GM19463 (cell line): ENCODE data around the gene POFUT2.

Source experiments
- ATAC-seq: cut with Tn5 transposase; IDR thresholded peaks from one replicate; pipeline ENCODE4 v1.9.1; 2021; ENCODE audit warnings: mild to moderate bottlenecking, moderate library complexity; ENCODE audit not compliant: unreplicated experiment

POFUT2 gene

DNA sequence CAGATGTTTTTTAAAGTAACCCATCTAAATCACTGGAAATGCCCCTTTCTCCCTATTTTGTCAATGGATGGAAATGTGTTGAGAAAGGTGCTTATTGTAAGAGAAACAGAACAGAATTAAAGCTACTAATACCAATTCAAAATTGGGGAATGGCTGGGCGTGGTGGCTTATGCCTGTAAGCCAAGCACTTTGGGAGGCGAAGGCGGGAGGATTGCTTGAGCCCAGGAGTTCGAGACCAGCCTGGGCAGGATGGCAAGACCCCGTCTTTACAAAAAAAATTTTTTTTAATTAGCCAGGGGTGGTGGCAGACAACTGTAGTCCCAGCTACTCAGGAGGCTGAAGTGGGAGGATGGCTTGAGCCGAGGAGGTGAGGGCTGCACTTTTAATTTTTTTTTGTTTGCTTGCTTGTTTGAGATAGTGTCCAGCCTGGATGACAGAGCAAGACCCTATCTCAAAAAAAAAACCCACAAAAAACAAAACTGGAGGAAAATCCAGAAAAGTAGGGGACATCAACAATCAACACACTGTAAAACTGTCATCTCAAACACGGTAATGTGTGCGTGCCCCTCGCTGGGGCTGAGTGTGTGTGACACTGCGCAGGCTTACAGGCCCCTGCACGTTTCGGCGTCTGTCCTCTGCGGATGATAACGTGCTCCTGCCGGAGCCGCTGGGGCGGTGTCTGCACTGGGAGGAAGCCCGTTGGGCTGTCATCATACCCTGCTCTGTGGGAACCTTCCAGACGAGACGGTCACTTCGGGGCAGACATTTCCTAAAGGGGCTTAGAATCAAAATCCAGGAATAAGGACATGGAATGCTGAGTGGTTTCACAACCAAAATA, 11.6 kb upstream of the POFUT2 start:
- no peak for ATAC-seq

DNA sequence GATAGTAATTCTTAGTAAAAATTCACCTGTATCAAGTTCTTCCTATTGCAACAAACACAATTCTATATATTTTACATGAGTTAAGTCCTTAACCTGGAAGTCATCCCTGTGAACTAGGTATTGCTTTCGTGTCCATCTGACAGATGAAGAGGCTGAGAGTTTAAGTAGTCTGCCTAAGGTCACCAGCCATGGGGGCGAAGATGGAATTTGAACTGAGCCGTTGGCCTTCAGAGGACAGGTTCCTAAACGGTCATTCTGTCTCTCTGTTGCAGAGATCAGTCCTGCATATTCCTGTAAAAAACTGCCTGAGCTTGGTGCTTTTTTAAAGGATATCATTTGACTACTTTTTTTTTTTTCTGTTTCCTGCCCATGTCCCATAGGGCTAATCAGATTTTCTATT, 10.2 kb upstream of the POFUT2 start:
- ATAC-seq, result no peak

DNA sequence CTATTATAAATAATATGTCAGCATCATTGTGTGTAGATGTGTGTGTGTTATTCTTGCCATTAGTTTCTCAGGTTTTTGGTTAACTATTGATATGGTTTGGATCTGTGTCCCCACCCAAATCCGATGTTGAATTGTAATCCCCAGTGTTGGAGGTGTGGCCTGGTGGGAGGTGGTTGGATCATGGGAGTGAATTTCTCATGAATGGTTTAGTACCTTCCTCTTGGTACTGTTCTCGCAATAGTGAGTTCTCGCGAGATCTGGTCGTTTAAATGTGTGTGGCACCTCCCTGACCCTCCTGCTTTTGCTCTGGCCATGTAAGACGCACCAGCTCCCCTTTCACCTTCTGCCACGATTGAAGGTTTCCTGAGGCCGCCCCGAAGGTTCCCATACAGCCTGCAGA, 9.6 kb upstream of the POFUT2 start:
- ATAC-seq, result no peak

DNA sequence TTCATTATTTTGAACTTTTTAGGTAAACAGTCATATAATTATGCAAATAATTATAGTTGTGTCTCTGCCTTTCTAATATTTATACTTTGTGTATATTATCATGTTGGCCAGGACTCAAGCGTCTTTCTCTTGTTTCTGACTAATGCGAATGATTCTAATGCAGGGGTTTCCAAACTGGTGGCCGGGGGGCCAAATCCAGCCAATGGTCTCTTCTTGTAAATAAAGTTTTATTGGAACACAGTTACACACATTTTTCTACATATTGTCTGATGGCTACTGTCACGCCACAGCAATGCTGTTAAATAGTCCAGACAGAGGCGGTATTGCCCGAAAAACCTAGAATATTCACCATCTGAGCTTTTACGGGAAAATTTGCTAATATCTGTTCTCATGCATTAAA, 8.9 kb upstream of the POFUT2 start:
- ATAC-seq, result no peak

DNA sequence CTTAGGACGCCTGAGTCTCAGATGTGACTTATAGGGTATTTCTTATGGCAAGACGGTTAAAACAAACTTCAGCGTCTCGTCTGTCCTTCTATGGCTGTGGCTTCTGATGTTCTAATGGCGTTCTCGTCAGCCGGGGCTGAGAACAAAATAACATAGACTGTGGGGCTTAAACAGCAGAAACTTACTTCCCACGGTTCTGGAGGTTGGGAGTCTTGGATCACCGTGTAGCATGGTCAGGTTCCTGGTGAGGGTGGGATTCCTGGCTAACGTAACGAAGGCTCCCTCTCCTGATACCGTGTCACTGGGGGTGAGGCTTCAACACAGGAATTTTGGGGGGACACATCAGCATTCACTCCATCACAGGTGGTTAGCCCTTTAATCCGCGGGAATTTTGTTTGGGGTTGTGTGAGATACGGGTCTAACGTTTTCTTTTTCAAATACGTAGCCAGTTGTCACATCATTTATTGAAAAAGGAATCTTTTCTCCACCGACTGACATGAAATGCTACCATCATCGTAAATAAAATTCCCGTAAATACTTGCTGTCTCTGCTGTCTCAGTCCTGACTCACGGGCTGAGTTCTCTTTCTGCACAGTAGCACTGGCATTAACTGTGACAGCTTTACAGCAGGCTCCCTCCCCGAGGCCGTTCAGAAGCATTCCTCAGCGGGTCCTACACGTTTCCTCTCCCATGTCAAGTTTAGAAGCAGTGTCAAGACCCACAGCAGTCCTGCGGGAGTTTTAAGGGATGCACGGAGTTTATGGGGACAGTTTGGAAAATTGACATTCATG, 8.1 kb upstream of the POFUT2 start:
- no peak for ATAC-seq

DNA sequence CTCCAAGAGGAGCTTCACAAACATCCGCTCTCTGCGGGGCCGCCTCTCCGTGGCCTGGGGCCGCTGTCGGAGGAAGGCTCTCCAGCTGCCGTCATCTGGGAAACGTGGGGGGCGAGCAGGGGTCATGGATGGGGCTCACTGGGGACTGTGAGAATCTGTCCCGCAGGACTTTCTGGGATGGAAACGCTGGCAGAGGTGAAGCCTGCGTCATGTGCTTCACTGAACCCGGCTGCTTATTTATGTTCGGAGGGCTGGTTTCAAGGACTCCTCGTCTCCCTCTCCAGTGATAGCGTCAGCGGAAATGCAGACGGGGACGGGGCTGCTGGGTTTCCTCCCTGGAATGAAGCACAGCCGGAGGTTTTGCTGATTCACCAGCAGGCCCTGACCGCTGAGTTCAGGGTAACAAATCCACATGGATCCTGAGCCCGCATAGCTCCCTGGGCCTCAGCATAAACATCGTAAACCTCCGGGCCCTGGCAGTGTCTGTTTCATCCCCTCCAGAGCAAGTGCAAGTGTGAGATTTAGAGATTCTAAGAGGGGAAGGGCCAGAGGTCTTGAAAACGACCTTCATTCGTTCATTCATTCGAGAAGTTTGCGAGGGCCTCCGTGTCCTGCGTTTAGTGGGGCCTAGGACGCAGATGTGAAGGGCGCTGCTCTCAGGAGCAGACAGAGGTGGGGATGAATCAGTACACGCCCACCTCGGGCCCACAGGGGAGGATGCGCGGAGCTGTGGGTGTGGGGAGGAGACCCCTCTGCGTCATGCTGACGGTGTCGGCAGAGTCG, 7.0 kb upstream of the POFUT2 start:
- ATAC-seq, result no peak

DNA sequence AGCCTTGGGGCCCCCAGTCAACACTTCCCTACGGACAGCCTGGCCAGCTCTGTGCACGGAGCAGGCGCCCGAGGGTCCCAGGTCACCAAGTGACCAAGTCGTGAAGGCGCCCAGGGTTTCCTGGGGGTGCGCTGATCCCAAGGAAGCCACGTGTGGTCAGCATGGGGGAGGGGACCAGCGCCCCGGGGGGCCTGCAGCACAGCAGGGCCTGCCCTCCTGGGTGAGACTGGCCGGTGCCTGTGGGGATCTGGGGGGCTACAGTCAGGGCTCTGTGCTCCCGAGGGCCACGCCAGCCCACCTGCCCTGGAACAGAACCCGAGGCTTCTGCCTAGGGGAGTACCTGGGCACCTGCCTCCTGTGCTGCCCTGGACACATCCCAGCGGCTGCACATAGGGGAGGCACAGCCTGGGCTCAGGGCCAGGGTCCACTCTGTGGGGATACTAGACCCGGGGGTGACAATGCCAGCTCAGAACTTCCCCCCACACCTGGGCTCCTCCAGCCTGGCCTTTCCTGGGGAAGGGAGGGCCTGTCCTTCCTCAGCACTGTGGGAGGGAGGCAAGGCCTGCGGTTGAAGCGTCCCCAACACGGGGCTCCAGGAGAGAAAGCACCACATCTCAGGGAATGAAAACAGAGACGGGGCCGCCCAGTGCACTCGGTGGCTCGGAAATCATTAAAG, 6.2 kb upstream of the POFUT2 start:
- ATAC-seq, result no peak

DNA sequence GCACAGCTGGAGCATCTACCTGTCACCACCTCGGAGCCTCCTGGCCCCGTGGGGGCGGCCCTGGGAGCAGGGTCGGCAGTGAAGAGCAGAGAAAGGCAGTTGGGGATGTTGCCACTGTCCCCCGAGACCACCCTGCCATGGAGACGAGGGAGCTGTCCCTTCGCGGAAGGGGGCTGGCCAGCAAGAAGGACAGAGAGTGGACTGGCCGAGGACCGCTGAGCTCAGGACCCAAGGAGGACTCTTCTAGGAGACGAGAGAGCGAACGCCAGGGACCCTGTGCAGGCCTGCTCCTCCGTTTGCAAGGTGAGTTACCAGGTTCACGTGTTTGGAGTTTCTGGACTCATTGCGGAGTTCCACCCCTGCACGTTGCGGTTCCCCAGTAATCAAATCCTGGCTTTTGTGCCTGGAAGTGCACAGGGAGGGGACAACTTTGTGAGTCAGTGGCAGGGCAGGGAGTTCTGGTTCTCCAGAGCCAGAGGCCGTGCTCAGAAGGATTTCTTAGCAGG, 5.6 kb upstream of the POFUT2 start:
- ATAC-seq, result no peak

DNA sequence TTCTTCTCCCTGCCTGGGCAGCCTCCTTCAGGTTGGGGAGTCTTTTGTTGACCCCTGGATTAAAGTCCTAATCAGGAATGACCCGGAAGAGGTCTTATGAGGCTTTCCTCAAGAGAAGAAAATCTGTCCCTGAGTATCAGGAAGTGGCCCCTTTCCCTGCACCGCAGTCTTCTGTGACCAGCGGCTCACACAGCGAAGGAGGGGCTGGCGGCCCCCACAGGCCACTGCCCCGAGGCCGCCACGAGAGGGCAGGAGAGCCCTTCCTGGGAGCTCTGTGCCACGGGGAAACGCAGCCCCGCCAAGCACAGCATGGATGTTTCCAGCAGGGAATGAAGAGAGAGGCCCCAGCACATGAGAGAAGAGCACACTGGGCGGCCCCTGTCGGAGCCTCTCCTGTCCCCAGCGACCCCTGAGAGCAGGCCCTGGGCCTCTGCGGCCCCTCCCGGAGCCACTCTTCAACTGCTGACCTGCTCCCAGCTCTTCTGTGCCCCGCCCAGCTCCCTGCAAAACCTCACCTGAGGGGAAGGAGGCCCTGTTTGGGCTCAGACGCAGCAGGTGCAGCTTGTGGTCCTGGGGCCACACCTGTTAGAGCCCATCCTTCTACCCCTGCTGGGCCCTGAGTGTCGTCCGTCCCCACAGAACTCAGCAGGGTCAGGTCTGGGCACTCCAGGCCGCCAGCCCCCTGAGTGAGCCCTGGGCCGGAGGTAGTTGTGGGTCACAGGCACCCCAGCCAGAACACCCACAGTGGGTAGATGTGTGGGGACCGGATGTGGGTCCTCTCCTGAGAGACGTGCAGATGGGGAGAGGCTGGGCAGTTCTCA, 4.9 kb upstream of the POFUT2 start:
- ATAC-seq, result peak; percentile 38

DNA sequence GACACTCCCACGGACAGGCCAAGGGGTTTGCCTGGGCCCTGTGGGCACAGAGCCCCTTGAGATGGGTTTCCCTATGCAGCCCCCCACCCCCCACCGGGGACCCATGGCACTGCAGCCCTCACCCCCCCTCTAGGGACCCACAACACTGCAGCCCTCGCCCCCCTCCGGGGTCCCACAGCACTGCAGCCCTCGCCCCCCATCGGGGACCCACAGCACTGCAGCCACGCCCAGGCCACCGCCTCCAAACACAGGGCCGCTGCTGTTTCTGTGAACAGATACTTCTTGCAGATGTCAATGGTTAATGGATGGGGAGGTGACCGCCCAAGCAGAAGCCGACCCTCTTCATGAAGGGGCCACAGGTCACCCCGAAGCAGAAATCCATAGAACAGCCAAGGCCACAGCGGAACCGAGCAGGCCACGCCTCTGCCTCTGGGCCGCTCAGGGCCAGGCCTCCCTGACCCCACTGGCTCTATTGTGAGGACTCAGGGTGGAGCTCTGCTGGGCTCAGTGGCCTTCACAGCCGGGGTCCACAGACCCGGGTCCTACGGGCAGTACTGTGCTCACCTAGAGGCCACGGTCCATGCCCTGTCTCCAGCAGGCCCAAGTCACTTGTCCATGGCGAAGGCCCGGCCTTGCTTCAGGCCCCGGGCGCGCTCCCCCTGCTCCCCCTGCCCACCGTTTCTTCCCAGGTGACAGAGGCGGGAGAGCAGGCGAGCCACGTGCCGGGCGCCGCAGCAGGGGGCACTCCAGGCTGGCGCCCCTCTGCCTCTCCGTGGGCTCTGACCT, 4.1 kb upstream of the POFUT2 start:
- no peak for ATAC-seq

DNA sequence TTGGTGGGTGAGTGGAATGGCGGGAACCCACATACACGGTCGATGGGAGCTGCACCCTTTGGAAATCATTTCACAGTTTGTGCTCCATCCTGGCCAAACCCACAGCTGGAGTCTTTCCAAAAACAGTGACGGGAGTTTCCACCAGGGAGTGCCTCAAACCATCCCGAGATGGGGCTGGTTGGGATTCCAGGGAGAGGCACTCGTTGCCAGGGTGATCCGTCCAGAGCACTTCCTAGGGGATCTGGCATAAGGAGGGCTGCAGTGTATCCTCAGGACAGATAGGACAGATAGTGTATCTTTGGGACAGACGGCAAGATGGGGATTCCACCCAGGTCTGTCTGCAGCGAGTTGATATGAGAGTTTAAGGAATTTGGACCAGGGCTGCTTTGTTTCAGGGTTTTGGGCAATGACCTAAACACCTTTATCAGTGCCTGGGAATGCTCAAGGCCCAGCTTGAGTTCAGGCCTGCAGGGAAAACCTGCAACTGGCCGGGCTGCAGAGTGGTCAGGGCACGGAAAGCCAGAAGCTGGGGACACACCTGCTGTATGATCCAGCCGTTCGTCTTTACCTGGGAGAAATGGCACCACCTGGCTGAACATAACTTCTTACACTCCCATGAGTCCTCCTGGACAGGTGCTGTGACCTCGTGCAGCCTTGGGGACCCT, 3.4 kb upstream of the POFUT2 start:
- ATAC-seq, result no peak

DNA sequence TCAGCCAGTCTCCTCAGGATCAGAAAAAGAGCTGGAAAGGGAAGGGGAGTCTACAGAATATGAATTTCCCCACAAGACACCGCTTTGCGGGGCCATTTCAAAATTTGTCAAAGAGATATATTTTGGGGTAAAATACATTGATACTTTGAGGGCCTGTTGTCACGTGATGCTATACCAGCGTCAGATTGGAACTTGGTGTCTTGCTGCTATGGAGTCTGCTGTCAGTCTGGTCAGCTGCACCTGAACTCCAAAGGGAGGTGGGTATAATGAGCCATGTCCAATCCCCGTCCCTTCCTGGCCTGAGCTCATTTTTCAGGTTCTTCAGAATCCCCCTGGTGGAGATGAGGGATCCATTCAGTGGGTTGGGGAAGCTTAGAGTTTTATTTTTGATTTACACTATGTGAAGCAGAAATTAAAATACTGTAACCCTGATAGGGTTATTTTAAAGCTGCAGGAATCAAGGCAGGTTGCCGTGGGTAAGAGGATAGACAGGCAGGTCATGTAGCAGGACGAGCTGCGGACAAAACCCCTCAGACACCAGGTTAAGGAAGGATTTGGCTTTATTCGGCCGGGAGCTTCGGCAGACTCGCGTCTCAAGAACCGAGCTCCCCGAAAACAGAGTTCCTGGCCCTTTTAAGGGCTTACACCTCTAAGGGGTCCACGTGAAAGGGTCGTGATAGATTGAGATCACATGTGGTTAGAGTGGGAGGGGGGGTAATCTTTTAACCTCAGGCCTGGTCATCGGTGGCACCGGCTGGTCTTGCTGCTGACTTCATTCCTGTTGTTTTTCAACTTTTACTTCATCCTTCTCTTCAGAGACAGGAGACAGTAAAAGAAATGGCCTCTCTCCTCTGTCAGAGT, 2.2 kb upstream of the POFUT2 start:
- no peak for ATAC-seq

DNA sequence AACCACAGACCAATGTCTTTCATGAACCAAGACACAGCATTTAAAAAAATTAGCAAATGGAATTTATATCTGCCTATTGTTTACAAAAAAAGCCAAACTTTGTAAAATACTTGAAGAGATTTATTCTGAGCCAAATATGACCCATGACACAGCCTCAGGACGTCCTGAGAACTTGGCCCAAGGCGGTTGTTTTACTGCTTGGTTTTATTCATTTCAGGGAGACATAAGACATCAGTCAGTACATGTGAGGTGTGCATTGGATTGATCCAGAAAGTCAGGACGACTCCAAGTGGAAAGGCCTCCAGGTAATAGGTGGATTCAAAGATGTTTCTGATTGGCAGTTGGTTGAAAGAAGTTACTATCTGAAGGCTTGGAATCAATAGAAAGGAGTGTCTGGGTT, 1.4 kb upstream of the POFUT2 start:
- ATAC-seq, result no peak

DNA sequence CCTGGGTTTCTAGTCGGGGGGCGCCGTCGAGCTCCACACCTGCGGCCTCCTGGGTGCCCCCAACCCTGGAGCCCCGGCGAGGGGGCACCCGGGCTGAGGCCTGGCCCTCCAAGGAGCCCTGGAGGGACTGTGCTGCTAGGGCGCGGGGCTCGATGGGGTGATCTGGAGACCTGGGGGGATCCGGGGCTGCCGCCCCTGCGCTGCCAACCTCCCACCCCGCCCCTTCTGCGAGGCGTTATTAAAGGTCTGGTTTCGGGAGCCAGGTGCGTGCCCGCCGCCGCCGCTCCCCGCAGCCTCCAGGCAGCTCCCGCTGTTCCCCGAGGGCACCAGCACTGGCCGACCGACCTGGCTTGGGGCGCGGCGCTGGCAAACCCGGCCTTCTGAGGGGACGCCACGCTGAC, 746 bp upstream of the POFUT2 start:
- ATAC-seq, result no peak

DNA sequence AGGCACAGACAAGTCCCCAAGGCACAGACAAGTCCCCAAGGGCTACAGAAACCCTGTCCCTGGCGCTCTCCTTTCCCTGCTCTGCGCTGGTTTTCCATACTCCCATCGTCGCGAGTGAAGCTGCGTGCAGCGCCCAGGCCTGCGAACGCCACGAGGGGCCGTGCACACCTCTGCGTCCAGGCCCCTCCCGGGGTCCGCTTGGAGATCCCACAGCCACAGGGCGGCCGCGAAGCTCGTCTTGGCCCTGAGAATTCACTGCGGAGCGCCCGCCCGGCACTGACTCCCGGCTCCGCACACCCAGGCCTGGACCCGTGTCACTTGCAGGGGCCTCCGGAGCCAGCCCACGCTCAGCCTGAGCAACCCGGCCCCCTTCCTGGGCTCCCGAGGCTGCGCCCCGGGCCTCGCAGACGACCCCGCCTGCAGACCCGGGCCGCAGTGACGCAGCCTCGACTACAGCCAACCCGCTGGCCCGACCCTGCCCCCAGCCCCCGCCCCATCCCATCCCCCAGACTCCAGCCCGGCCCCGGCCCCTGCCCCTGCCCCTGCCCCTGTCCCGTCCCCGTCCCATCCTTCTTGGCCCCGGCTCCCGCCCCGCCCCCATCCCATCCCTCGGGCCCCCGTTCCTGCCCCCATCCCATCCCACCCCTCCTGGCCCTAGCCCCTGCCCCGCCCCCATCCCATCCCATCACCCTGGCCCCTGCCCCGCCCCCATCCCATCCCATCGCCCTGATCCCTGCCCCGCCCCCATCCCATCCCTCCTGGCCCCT, 841 bp downstream of the POFUT2 start:
- ATAC-seq, result no peak

DNA sequence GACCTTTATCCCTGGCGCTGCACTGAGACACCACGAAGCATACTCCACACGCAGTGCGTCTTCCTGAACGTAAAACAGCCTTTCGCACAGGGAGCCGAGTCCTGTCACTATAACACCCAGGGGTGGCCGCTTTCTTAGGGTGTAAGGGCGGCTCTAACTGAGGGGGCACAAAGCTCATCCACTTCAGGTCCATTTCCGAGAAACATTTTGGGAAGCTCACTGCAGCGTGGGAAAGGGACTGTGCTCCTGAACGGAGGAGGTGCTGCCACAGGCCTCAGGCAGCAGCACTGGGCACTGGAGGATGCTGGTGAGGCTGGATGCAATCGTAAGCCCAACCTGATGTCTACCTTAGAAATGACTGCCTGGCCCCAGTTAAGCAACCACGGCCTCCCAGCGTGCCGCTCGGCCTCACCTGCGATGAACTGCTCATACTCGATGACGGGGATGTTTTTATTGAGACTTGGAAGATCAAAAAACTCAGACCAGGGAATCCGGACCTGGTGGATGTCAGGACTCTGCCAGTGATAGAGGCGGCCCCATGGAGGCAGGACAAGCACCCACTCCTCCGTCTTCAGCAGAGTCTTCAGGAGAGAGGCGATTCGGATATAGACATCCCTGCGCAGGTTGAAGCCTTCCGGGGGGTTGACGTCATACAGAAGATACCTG, 2.3 kb downstream of the POFUT2 start:
- no peak for ATAC-seq

DNA sequence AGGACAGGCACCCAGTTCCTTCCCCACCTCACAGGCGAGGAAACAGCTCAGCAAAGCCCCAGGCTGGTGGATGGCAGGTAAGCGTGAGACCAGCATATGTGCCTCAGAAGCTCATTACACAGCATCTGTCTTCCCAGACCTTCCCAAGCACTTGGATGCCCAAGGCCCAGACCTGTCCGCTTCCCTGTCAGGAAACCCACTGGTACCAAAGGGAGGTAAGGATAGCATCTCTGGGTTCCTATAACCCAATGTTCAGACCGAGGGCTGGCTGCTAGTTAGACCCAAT, 3.3 kb downstream of the POFUT2 start:
- ATAC-seq, result no peak
